Smooth muscle cell of the brain vasculature (primary cell): ENCODE measurements around the gene NPAS3.

Experiments
- DNase-seq: peaks from one replicate; pipeline ENCODE4 v3.0.0-alpha.2; 2012; ENCODE audit warnings: low read depth, low spot score

The NPAS3 gene

GRCh38 chr14:33811721-33812120 is 873.0 kb downstream of the NPAS3 start:
- DNase-seq: no peak

- no peak for DNase-seq
Measured at GRCh38 chr14:33812181-33812580, 873.5 kb downstream of the NPAS3 start.

- no peak for DNase-seq
Measured at GRCh38 chr14:33812601-33813000, 873.9 kb downstream of the NPAS3 start.

- no peak for DNase-seq
Measured at GRCh38 chr14:33814010-33814409, 875.3 kb downstream of the NPAS3 start.

- DNase-seq: no peak
Measured at GRCh38 chr14:33833706-33834465, 895.2 kb downstream of the NPAS3 start.

GRCh38 chr14:33834466-33835260 is 896.0 kb downstream of the NPAS3 start:
- no peak for DNase-seq

GRCh38 chr14:33835261-33835655 is 896.6 kb downstream of the NPAS3 start:
- no peak for DNase-seq

- no peak for DNase-seq
Measured at GRCh38 chr14:33835677-33836076, 897.0 kb downstream of the NPAS3 start.

- DNase-seq: no peak
Measured at GRCh38 chr14:33836203-33836899, 897.7 kb downstream of the NPAS3 start.

GRCh38 chr14:33836900-33837577 is 898.4 kb downstream of the NPAS3 start:
- DNase-seq: no peak

- DNase-seq: no peak
Measured at GRCh38 chr14:33837943-33838683, 899.4 kb downstream of the NPAS3 start.

- peak; percentile 9 for DNase-seq
Measured at GRCh38 chr14:33839193-33840076, 900.8 kb downstream of the NPAS3 start.

- DNase-seq: no peak
Measured at GRCh38 chr14:33840797-33841196, 902.1 kb downstream of the NPAS3 start.

GRCh38 chr14:33842299-33842698 is 903.6 kb downstream of the NPAS3 start:
- DNase-seq: no peak

- DNase-seq: no peak
Measured at GRCh38 chr14:33844118-33844517, 905.4 kb downstream of the NPAS3 start.

GRCh38 chr14:33846100-33846824 is 907.6 kb downstream of the NPAS3 start:
- no peak for DNase-seq

GRCh38 chr14:33847066-33847465 is 908.4 kb downstream of the NPAS3 start:
- no peak for DNase-seq

- DNase-seq: no peak
Measured at GRCh38 chr14:33848009-33848408, 909.3 kb downstream of the NPAS3 start.

- peak; percentile 4 for DNase-seq
Measured at GRCh38 chr14:33848706-33849454, 910.2 kb downstream of the NPAS3 start.
